OCI-LY7 (cell line): ENCODE results near the gene MRPL34.

Source experiments
- CTCF ChIP-seq: fragments of 200-600 bp; sonication (generic); conservative IDR thresholded peaks from 2 replicates; pipeline ENCODE4 v1.5.1; 2014; ENCODE audit warnings: mild to moderate bottlenecking, antibody characterized with exemption, low read length, moderate library complexity, mixed read lengths
- EZH2phosphoT487 ChIP-seq: fragments of 200-600 bp; sonication (generic); IDR thresholded peaks from 2 replicates; pipeline ENCODE4 v1.6.1; 2018; ENCODE audit warnings: low read depth, borderline replicate concordance, mild to moderate bottlenecking, mixed run types, antibody characterized with exemption, low read length, moderate library complexity, mixed read lengths

DNA sequence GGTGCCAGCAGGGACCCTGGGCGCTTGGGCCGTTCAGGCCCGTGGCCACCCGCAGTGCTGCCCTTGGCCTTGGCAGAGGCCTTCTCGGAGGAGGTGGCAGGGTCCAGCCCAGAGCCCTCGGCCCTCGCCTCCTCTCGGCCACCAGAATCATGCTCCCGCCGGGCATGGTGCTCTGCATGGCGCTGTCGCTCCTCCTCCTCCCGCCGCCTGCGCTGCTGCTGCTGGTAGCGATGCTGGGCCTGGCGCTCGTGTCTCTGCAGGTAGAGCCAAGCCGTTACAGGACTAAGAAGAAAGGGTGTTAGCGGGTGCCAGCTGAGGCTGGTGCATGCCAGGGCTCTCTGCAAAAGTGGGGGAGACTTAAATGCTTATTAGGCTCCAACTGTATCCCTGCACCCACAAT, 19.5 kb downstream of the MRPL34 start:
- TF ChIP-seq CTCF (no peak), EZH2phosphoT487 (no peak)
